Measurements from ENCODE around the gene ANKRD60.

- no peak for TF ChIP-seq CHD2 (IDR thresholded peaks at IDR 0.05; ENCODE audit: low read length, partially characterized antibody)
- TF ChIP-seq, protein P1, sequence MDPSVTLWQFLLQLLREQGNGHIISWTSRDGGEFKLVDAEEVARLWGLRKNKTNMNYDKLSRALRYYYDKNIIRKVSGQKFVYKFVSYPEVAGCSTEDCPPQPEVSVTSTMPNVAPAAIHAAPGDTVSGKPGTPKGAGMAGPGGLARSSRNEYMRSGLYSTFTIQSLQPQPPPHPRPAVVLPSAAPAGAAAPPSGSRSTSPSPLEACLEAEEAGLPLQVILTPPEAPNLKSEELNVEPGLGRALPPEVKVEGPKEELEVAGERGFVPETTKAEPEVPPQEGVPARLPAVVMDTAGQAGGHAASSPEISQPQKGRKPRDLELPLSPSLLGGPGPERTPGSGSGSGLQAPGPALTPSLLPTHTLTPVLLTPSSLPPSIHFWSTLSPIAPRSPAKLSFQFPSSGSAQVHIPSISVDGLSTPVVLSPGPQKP (IDR thresholded peaks at IDR 0.05; ENCODE audit: low read depth, low read length): no peak
- no peak for TF ChIP-seq USF2 (IDR thresholded peaks at IDR 0.05)
- no peak for TF ChIP-seq SMC3 (IDR thresholded peaks at IDR 0.05)
- TF ChIP-seq, protein P2, sequence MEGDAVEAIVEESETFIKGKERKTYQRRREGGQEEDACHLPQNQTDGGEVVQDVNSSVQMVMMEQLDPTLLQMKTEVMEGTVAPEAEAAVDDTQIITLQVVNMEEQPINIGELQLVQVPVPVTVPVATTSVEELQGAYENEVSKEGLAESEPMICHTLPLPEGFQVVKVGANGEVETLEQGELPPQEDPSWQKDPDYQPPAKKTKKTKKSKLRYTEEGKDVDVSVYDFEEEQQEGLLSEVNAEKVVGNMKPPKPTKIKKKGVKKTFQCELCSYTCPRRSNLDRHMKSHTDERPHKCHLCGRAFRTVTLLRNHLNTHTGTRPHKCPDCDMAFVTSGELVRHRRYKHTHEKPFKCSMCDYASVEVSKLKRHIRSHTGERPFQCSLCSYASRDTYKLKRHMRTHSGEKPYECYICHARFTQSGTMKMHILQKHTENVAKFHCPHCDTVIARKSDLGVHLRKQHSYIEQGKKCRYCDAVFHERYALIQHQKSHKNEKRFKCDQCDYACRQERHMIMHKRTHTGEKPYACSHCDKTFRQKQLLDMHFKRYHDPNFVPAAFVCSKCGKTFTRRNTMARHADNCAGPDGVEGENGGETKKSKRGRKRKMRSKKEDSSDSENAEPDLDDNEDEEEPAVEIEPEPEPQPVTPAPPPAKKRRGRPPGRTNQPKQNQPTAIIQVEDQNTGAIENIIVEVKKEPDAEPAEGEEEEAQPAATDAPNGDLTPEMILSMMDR (IDR thresholded peaks at IDR 0.05): no peak
- no peak for TF ChIP-seq BCL3 (IDR thresholded peaks at IDR 0.05)
- no peak for TF ChIP-seq MAZ (IDR thresholded peaks at IDR 0.05; ENCODE audit: borderline replicate concordance, low read depth, low read length)
- TF ChIP-seq JUNB (IDR thresholded peaks at IDR 0.05): no peak
- TF ChIP-seq RCOR1 (IDR thresholded peaks at IDR 0.05; ENCODE audit: low read depth, low read length): no peak
- TF ChIP-seq REST (IDR thresholded peaks at IDR 0.05): no peak
- no peak for TF ChIP-seq TP53 (CRISPR knock-in tag; IDR thresholded peaks at IDR 0.05)
- TF ChIP-seq JUN (IDR thresholded peaks at IDR 0.05): no peak
Measured at GRCh38 chr20:58222446-58222845, 6.0 kb downstream of the ANKRD60 start.

Data from A549 (cell line).